DOHH2 (cell line): Measurements from ENCODE around the gene LURAP1L.

Experiments used
- H3F3A ChIP-seq: fragments of 200-600 bp; sonication (generic), shearing (Covaris generic); 2 replicates; pipeline ENCODE4 v1.6.0; 2016; ENCODE audit warnings: antibody characterized with exemption, mild to moderate bottlenecking; ENCODE audit not compliant: control insufficient read depth, insufficient read depth
- H3K27ac ChIP-seq: fragments of 200-600 bp; sonication (generic); 2 replicates; pipeline ENCODE4 v1.5.1; 2014; ENCODE audit warnings: low read depth, mild to moderate bottlenecking, low read length, moderate library complexity
- H3K27me3 ChIP-seq: fragments of 200-600 bp; sonication (generic); 2 replicates; pipeline ENCODE4 v1.6.1; 2014; ENCODE audit warnings: mild to moderate bottlenecking, low read length, mixed read lengths; ENCODE audit not compliant: control insufficient read depth
- H3K36me3 ChIP-seq: fragments of 200-600 bp; sonication (generic); 2 replicates; pipeline ENCODE4 v1.6.1; 2014; ENCODE audit warnings: mild to moderate bottlenecking, low read length, moderate library complexity, mixed read lengths; ENCODE audit not compliant: control insufficient read depth
- H3K4me1 ChIP-seq: fragments of 200-600 bp; sonication (generic); 2 replicates; pipeline ENCODE4 v1.6.1; 2014; ENCODE audit warnings: mild to moderate bottlenecking, low read length, mixed read lengths; ENCODE audit not compliant: control insufficient read depth
- H3K4me2 ChIP-seq: fragments of 200-600 bp; sonication (generic); 2 replicates; pipeline ENCODE4 v1.6.0; 2014; ENCODE audit warnings: mild to moderate bottlenecking, low read length, moderate library complexity
- H3K4me3 ChIP-seq: fragments of 200-600 bp; sonication (generic); 2 replicates; pipeline ENCODE4 v1.5.1; 2014; ENCODE audit warnings: mild to moderate bottlenecking, low read length, mixed read lengths
- H3K79me2 ChIP-seq: fragments of 200-600 bp; sonication (generic); 2 replicates; pipeline ENCODE4 v1.6.1; 2014; ENCODE audit warnings: mild to moderate bottlenecking, low read length, mixed read lengths; ENCODE audit not compliant: control insufficient read depth
- H3K9me2 ChIP-seq: fragments of 200-600 bp; sonication (generic); replicated peaks from 2 replicates; pipeline ENCODE4 v1.6.1; 2014; ENCODE audit warnings: mild to moderate bottlenecking, low read length, mixed read lengths; ENCODE audit not compliant: control insufficient read depth
- H3K9me3 ChIP-seq: fragments of 200-600 bp; sonication (generic); 2 replicates; pipeline ENCODE4 v1.6.1; 2014; ENCODE audit warnings: antibody characterized with exemption, low read length, mixed read lengths; ENCODE audit not compliant: control insufficient read depth, insufficient read depth
- H4K20me1 ChIP-seq: fragments of 200-600 bp; sonication (generic); 2 replicates; pipeline ENCODE4 v1.6.0; 2014; ENCODE audit warnings: low read depth, mild to moderate bottlenecking, antibody characterized with exemption, low read length, moderate library complexity; ENCODE audit not compliant: control insufficient read depth, insufficient read depth
- CTCF ChIP-seq: fragments of 200-600 bp; sonication (generic); IDR thresholded peaks from one replicate; pipeline ENCODE4 v1.5.1; 2014; ENCODE audit warnings: antibody characterized with exemption, mild to moderate bottlenecking, low read depth, low read length; ENCODE audit not compliant: poor library complexity, severe bottlenecking
- EZH2phosphoT487 ChIP-seq: fragments of 200-600 bp; sonication (generic); IDR thresholded peaks from 2 replicates; pipeline ENCODE4 v1.6.1; 2017; ENCODE audit warnings: borderline replicate concordance, mild to moderate bottlenecking, antibody characterized with exemption, low read length, moderate library complexity, mixed read lengths

The LURAP1L gene

GRCh38 chr9:12819436-12820185 is 44.8 kb downstream of the LURAP1L start:
- H3K36me3 ChIP-seq: no peaks in the 10 kb centered on the region
- no peaks in the 10 kb centered on the region for H3F3A ChIP-seq
- no peaks in the 10 kb centered on the region for H3K27me3 ChIP-seq
- H4K20me1 ChIP-seq: no peaks in the 10 kb centered on the region
- H3K9me3 ChIP-seq: no peaks in the 10 kb centered on the region
- H3K4me3 ChIP-seq: no peak overlapping the region
- TF ChIP-seq CTCF: peak; percentile 58
- no peak for TF ChIP-seq EZH2phosphoT487
- H3K9me2 ChIP-seq: no peaks in the 10 kb centered on the region
- no peaks in the 10 kb centered on the region for H3K4me1 ChIP-seq
- H3K27ac ChIP-seq: no peak overlapping the region
- H3K79me2 ChIP-seq: no peaks in the 10 kb centered on the region
- H3K4me2 ChIP-seq: no peak overlapping the region

- Histone ChIP-seq H4K20me1 (no peaks in the 10 kb centered on the region), H3K36me3 (no peaks in the 10 kb centered on the region), H3K27me3 (no peaks in the 10 kb centered on the region), H3K9me3 (no peaks in the 10 kb centered on the region), H3K9me2 (no peaks in the 10 kb centered on the region), H3K4me2 (no peak overlapping the region), H3K4me1 (no peaks in the 10 kb centered on the region), H3F3A (no peaks in the 10 kb centered on the region), H3K4me3 (no peak overlapping the region), H3K27ac (no peak overlapping the region), H3K79me2 (no peaks in the 10 kb centered on the region)
- TF ChIP-seq CTCF (no peak), EZH2phosphoT487 (no peak)
These were observed 47.3 kb downstream of the LURAP1L start for GRCh38 chr9:12822111-12822510.

- no peak overlapping the region for H3K4me2 ChIP-seq
- H3K27ac ChIP-seq: no peak overlapping the region
- H3K79me2 ChIP-seq: no peaks in the 10 kb centered on the region
- no peaks in the 10 kb centered on the region for H3K9me2 ChIP-seq
- no peaks in the 10 kb centered on the region for H3K36me3 ChIP-seq
- H3K9me3 ChIP-seq: no peaks in the 10 kb centered on the region
- H3K4me3 ChIP-seq: no peak overlapping the region
- no peak for TF ChIP-seq EZH2phosphoT487
- TF ChIP-seq CTCF: no peak
- no peaks in the 10 kb centered on the region for H3F3A ChIP-seq
- H3K4me1 ChIP-seq: no peaks in the 10 kb centered on the region
- no peaks in the 10 kb centered on the region for H4K20me1 ChIP-seq
- H3K27me3 ChIP-seq: no peaks in the 10 kb centered on the region
These were observed 52.2 kb downstream of the LURAP1L start for GRCh38 chr9:12826924-12827565.
